ENCODE data around the gene RNF187.

The RNF187 gene

DNA sequence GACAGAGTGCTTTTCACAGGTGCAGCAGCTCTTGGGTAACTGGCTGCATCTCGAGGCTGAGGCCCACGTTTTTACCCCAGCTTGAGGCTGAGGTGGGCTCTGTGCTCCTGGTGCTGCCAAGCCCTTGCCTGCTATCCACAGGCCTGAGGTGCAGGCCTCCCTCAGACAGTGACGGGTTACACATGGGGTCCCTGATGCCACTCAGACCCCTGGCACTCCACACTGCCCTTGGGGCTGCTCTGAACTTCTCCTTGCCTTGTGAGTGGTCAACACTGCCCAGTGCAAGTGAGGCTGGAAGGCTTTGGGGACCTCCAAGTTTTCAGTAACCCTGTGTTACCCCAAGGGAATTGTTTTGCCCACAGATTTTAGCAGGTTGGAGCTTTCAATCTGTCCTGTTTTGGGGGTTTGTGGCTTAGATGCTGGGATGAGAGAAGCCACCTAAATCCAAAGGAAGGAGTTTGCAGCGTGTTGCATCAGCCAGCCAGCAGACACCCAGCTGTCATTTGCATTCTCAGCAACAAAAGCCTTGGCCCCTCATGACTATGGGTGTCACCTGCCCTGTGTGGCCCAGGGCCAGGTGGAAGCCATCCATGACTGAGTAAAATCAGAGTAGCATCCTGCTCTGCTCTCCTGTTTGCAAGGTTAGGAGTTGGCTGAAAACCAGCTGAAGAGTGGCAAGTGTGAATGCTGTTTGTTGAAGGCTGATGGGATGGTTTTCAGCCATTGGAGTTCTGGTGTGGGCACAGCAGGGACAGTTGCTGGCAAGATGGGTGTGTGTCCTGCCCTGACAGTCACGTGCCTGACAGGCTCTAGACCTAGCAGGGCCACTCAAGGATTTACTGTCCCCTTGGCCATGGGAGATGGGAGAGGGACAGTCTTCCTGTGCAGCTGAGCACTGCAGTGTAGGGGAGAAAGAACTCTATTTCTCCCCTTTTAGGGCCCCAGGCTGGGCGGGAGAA lies 3.2 kb downstream of the RNF187 start:
- TF ChIP-seq POLR2AphosphoS5 (IDR thresholded peaks at IDR 0.05; ENCODE audit: low read depth, low read length) (no peak), SIN3A (IDR thresholded peaks at IDR 0.05; ENCODE audit: borderline replicate concordance, insufficient read depth, low read length) (no peak), FOXP2 (optimal IDR thresholded peaks at IDR 0.05; ENCODE audit: borderline replicate concordance, extremely low read depth, extremely low read length, insufficient read depth) (no peak), TAF1 (IDR thresholded peaks at IDR 0.05; ENCODE audit: borderline replicate concordance, insufficient read depth, low read length) (no peak)
- TF ChIP-seq, protein P1, sequence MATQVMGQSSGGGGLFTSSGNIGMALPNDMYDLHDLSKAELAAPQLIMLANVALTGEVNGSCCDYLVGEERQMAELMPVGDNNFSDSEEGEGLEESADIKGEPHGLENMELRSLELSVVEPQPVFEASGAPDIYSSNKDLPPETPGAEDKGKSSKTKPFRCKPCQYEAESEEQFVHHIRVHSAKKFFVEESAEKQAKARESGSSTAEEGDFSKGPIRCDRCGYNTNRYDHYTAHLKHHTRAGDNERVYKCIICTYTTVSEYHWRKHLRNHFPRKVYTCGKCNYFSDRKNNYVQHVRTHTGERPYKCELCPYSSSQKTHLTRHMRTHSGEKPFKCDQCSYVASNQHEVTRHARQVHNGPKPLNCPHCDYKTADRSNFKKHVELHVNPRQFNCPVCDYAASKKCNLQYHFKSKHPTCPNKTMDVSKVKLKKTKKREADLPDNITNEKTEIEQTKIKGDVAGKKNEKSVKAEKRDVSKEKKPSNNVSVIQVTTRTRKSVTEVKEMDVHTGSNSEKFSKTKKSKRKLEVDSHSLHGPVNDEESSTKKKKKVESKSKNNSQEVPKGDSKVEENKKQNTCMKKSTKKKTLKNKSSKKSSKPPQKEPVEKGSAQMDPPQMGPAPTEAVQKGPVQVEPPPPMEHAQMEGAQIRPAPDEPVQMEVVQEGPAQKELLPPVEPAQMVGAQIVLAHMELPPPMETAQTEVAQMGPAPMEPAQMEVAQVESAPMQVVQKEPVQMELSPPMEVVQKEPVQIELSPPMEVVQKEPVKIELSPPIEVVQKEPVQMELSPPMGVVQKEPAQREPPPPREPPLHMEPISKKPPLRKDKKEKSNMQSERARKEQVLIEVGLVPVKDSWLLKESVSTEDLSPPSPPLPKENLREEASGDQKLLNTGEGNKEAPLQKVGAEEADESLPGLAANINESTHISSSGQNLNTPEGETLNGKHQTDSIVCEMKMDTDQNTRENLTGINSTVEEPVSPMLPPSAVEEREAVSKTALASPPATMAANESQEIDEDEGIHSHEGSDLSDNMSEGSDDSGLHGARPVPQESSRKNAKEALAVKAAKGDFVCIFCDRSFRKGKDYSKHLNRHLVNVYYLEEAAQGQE (IDR thresholded peaks at IDR 0.05; ENCODE audit: insufficient read depth in 1 of 2, low read depth in 2 of 2, low read length in 2 of 2), result no peak

DNA sequence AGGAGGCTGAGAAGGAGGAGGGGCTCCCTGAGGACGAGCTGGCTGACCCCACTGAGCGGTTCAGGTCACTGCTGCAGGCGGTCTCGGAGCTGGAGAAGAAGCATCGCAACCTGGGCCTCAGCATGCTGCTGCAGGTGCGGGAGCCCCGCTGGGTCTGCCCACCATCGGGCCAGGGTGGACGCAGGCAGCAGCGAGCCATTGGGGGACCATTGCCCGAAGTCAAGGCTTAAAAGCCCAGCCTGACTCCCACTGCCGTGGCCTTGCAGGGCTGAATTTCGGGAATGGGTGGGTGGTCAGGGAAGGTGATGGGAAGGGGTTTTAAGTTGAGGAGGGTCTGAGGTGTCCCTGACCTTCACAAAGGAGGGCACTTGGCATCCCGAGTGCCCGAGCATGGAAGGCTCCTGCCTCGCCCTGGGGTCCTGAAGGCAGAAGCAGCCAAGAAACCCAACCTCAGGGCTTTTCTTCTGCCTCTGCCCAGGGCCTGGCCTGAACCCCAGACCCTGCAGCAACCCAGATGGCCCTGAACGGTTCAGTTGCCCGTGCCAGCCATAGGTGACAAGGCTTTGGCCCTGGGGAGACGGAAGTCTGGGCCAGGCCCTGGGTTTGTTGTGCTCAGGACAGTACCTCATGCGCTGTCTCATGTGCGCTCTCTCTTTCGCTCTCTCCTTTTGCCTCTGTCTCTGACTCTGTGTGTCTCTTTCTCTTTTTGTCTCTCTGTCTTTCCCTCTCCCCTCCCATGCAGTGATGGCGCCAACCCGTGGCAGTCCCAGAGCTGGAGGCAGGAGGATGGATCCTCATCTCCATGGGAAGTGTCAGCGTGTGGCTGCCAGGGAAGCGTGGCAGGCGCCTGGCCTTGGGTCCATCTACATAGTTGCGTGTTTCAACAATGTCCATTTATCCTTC lies 6.2 kb downstream of the RNF187 start:
- TF ChIP-seq, protein P1 (IDR thresholded peaks at IDR 0.05; ENCODE audit: insufficient read depth in 1 of 2, low read depth in 2 of 2, low read length in 2 of 2), result no peak
- TF ChIP-seq POLR2AphosphoS5 (IDR thresholded peaks at IDR 0.05; ENCODE audit: low read depth, low read length), result no peak
- TF ChIP-seq FOXP2 (optimal IDR thresholded peaks at IDR 0.05; ENCODE audit: borderline replicate concordance, extremely low read depth, extremely low read length, insufficient read depth), result no peak
- no peak for TF ChIP-seq TAF1 (IDR thresholded peaks at IDR 0.05; ENCODE audit: borderline replicate concordance, insufficient read depth, low read length)
- TF ChIP-seq SIN3A (IDR thresholded peaks at IDR 0.05; ENCODE audit: borderline replicate concordance, insufficient read depth, low read length), result no peak

DNA sequence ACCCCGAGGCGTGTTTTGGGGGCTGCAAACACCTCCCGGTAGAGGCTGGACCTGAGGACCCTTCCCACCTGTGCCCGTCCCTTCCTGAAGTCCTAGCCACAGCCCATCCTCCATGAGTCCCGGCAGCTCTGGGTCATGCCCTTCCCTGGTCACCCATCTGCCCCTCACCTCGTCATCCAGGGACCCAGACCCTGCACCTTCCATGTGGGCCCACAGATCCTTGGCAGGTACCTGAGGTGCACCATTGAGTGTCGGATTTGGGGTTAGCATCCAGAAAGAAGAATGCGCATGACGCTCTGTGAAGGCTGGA lies 6.8 kb downstream of the RNF187 start:
- no peak for TF ChIP-seq POLR2AphosphoS5 (IDR thresholded peaks at IDR 0.05; ENCODE audit: low read depth, low read length)
- no peak for TF ChIP-seq SIN3A (IDR thresholded peaks at IDR 0.05; ENCODE audit: borderline replicate concordance, insufficient read depth, low read length)
- TF ChIP-seq TAF1 (IDR thresholded peaks at IDR 0.05; ENCODE audit: borderline replicate concordance, insufficient read depth, low read length), result no peak
- no peak for TF ChIP-seq FOXP2 (optimal IDR thresholded peaks at IDR 0.05; ENCODE audit: borderline replicate concordance, extremely low read depth, extremely low read length, insufficient read depth)
- TF ChIP-seq, protein P1 (IDR thresholded peaks at IDR 0.05; ENCODE audit: insufficient read depth in 1 of 2, low read depth in 2 of 2, low read length in 2 of 2), result no peak

DNA sequence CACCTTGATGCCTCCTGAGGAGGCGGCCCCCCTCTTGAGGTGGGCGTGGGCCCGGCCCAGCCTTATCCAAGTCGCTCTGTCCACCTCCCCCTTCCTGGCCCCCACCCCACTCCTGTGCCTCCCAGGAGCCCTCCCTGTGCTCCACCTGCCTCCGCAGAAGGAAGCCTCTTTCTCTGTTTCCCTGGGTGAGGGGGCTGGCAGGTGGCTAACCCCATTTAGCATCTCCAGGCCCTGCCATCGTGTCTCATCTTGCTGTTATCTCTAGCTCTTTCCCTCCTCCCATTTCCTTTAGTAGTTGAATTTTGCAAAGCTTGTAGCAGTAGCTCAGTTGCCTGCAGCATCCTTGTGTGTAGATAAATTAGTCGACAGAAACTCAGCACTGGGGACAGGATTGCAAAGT lies 7.2 kb downstream of the RNF187 start:
- TF ChIP-seq SIN3A (IDR thresholded peaks at IDR 0.05; ENCODE audit: borderline replicate concordance, insufficient read depth, low read length) (no peak), TAF1 (IDR thresholded peaks at IDR 0.05; ENCODE audit: borderline replicate concordance, insufficient read depth, low read length) (no peak), FOXP2 (optimal IDR thresholded peaks at IDR 0.05; ENCODE audit: borderline replicate concordance, extremely low read depth, extremely low read length, insufficient read depth) (no peak), POLR2AphosphoS5 (IDR thresholded peaks at IDR 0.05; ENCODE audit: low read depth, low read length) (no peak)
- TF ChIP-seq, protein P1 (IDR thresholded peaks at IDR 0.05; ENCODE audit: insufficient read depth in 1 of 2, low read depth in 2 of 2, low read length in 2 of 2), result no peak

Measured in PFSK-1 (cell line).